ENCODE results near the gene SLC24A4.

Gene SLC24A4

GRCh38 chr14:92458136-92459029 is 135.4 kb downstream of the SLC24A4 start:
- no peak for DNase-seq (ENCODE audit: low read depth)

- no peak for DNase-seq (ENCODE audit: low read depth)
Observed at GRCh38 chr14:92459030-92459949, 136.3 kb downstream of the SLC24A4 start.

GRCh38 chr14:92459950-92460421 is 137.0 kb downstream of the SLC24A4 start:
- DNase-seq (ENCODE audit: low read depth): no peak

DNA sequence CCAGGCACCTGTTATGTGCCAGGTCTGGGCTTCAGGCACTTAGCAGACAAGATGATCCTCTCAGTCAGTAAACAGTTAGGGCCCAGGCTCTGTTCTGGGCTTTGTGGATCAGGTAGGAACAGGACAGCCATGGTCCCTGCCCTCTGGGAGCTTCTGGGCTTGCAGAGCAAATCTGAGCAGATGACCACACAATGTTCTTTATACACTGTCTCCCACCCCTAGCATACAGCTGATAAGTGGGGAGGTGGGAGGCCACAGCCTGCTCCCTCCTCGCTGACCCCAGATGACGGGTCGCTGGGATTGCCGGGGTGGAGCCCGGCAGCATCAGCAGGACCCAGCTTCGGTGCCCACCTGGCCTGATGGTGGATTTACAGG is 137.6 kb downstream of the SLC24A4 start:
- DNase-seq (ENCODE audit: low read depth): no peak

DNA sequence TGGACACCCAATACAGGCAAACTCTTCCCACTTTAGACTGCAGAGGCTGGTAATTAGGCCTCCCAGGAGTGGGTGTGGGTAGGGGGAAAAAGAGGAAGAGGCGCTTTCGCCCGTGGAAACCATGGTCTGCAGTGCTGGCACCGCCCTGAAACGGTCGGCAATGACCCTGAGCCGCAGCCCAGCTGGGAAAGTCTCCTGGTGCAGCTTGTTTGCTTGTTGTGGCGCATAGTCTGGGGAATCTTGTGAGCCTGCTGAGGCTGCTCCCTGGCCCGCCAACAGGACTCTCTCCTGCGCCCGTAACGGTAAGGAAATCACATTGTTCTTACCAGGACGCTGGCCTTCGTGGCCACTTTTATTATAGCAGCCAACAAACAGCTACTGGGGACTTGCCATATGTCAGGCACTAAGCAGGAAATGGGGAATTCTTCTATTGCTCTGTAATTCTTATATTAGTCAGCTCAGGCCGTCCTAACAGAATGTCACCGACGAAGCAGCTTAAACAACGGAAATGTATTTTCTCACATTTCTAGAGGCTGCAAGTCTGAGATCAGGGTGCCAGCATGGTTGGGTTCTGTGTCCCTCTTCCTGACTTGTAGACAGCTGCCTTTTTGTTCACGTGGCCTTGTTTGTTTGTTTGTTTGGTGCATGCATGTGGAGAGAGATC is 138.1 kb downstream of the SLC24A4 start:
- no peak for DNase-seq (ENCODE audit: low read depth)

DNA sequence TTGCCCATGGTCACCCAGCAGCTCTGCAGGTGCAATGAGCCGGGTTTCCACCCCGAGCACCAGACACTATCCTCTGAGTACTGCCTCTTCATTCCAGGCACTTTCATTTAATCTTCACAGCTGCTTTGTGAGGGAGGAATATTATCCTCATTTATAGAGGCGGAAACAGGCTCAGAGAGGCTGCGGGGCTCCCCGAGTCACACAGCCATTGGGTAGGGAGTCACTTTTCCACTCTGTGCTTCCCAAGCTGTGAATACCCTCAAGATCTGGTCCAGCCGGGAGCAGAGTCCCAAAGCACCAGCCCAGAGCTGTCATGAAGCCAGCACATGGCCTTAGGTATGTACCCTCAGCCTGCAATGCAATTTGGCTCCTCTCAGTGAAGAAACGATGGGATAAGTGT is 138.9 kb downstream of the SLC24A4 start:
- DNase-seq (ENCODE audit: low read depth): no peak

DNA sequence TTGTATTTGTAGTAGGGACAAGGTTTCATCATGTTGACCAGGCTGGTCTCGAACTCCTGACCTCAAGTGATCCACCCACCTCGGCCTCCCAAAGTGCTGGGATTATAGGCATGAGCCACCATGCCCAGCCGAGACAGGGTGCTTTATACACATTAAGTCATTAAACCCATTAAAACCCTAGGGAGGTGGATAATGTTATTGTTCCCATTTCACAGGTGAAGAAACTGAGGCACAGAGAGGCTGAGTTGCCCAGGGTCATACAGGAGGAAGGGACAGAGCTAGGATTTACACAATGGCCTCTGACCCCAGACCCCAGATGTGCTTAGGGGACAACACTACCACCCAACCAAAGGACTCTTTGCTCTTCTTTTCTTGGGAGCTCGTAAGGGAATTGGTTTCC is 139.6 kb downstream of the SLC24A4 start:
- DNase-seq (ENCODE audit: low read depth): no peak

DNA sequence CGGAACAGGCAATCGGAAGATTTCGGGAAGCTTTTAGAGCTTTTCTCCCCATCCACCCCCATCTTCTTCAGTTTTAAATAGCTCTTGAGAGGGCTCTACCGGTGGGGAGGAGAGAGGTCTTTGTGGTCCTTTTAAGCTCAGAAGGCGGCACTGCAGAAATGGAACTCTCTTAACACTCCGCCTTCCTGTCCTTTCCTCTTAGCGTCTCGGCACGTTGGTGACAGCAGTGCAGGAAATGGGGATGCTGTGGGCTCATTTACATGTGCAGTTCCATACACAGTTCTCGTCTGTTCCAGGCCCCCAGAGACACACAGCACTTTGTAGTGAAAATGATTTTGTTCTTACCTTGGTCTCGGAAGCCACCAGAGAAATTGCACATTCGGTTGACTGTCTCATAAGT is 140.2 kb downstream of the SLC24A4 start:
- no peak for DNase-seq (ENCODE audit: low read depth)

- no peak for DNase-seq (ENCODE audit: low read depth)
Observed at GRCh38 chr14:92464156-92464555, 141.2 kb downstream of the SLC24A4 start.

- no peak for DNase-seq (ENCODE audit: low read depth)
Observed at GRCh38 chr14:92464716-92465115, 141.8 kb downstream of the SLC24A4 start.

GRCh38 chr14:92465353-92466055 is 142.5 kb downstream of the SLC24A4 start:
- no peak for DNase-seq (ENCODE audit: low read depth)

DNA sequence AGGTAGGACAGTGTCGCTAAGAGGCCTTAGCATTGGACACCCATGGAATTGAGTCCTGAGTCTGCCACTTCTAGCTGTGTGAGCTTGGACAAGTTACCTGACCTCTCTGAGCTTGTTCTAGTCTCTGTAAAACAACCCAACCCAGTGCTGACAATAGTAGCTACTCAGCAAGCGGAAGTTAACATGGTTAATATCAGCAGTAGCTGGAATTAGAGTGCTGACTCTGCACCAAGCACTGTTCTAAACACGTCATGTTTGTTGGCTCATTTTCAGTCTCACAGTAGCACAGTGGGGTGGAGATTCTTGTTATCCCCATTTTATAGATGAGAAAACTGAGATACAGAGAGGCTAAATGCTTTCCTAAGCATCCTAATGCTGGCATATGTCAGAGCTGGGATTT is 143.1 kb downstream of the SLC24A4 start:
- no peak for DNase-seq (ENCODE audit: low read depth)

- no peak for DNase-seq (ENCODE audit: low read depth)
Observed at GRCh38 chr14:92469515-92469914, 146.6 kb downstream of the SLC24A4 start.

- DNase-seq (ENCODE audit: low read depth): no peak
Observed at GRCh38 chr14:92470215-92470614, 147.2 kb downstream of the SLC24A4 start.

DNA sequence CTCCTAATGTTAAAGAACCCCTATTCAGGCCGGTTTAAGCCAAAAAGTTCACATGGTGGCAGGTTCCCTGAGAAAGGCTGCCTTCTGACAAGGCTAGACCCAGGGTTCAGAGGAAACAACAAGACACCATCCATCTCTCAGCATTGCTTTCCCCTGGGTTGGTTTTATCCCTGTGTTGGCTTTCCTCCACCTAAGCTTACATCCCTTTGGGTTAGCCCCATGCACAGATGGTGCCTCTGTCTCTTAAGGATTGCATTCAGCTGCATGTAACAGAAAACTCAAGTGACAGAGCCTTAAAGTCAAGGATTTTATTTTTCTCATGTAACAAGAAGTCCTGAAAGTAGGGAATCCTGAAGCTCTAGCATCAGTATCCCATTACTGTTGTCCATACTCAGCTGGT is 147.8 kb downstream of the SLC24A4 start:
- DNase-seq (ENCODE audit: low read depth): no peak

DNA sequence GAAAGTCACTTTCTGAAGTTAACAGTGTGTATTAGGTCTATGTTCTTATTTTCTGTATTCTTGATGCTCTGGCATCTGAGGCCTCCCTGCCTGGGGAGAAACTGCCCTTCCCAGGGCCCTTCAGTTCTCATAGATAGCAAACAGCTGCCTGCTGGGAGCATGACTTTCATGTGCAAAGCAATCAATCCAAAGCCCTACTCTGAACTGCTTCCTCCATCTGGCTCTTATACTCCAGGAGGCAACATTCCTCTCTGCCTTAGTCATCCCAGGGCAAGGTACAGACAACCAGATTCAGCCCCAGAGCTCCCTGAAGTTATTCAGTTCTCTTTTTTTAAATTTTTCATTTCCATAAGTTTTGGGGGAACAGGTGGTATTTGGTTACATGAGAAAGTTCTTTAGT is 149.0 kb downstream of the SLC24A4 start:
- no peak for DNase-seq (ENCODE audit: low read depth)

- DNase-seq (ENCODE audit: low read depth): no peak
Observed at GRCh38 chr14:92472860-92473259, 149.9 kb downstream of the SLC24A4 start.

DNA sequence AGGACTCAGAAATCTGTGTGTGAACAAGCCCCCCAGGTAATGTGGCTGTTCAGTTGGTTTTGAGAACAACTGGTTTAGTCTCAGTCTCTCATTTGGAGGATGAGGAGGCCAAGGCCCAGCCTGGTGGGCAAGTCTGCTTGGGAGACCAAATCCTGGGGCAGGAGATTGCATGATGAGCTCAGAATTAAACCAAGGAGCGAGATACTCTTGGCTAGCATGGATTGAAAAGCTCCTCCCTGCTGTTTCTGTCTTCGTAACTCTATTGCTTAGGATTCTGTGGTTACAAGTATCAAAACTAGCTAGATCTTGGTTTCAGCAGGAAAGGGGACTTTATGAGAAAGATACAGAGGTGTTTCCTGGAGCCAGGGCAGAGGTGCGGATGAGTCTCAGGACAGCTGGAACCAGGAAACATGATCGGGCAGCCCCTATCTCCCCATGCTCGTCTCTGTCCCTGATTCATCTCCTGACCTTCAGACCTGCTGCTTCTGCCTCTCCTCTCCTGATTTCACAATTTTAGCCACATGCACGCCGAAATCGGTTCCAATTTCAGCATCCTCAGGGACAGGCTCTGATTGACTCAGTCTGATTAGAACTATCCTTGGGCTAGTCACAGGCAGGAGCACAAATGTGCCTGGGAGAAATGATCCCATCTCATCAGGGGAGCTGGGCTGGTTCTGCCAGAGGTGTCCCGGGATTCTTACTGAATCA is 150.4 kb downstream of the SLC24A4 start:
- DNase-seq (ENCODE audit: low read depth): no peak

DNA sequence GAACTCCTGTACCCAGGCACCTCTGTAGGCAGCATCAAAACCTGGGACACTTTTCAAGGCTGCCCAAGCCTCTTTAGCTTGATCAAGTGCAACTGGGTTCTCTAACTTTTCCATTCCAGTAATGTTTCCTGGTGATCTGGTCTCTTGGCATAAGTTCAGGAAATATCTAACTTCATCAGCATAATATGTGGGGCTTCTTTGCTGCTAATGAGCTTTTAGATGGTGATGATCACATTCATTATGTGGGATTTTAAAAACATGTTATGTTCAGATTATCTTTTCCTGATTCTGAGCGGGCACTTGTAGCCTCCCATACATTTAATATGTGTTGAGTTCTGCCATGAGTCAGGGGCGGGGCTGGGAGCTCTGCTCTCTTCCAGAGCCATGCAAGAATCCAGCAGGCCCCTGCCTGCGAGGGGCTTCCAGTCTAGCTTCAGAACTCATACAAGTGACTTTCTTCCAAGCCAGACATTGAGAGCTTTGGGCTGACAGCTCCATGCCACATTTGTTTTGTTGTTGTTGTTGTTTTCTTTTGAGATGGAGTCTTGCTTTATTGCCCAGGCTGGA is 151.1 kb downstream of the SLC24A4 start:
- no peak for DNase-seq (ENCODE audit: low read depth)

DNA sequence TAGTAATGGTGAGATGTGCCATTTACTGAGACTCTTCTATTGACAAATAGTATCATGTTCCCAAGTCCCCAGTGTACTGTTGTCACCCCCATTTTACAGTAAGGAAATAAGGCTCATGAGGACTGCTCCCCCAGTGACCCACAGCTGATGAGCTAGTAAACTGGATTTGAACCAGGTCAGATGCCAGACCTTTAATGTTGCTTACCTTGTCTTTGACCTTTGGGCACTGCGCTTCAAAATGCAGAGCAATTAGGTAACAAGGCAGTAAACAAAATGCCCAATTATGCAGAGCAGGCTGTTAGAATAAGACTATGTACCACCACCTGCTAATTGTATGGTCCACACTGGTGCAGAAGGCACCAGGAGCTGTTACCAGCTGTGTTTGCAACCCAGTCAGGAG is 152.1 kb downstream of the SLC24A4 start:
- no peak for DNase-seq (ENCODE audit: low read depth)

Measured in activated T-cell treated with anti-CD3 and anti-CD28 coated beads for 24 hours (primary cell).